IMR-90 (cell line): Measurements from ENCODE around the gene LPGAT1. TPM values are rescaled to one million over a fixed set of nuclear protein-coding genes. Genes with fewer than 3 reads are reported as not detected.
"Not testable (repeated sequence)": the region's sequence is repeated elsewhere in the genome, so short reads cannot be mapped to it uniquely, and the experiment has no call there.

Source experiments
- ATAC-seq: fragments of 200-7000 bp; cut with Tn5 transposase; 2 replicates; pipeline ENCODE4 v1.9.1; 2020; ENCODE audit warnings: low read depth, mild to moderate bottlenecking, moderate library complexity
- BruUV-seq: library from RNA; stranded (reverse); fragments of 400-500 nt; replicated peaks from 2 replicates; lab custom pipeline; 2021; lab: Mats Ljungman, UMichigan
- CTCF ChIA-PET: fragments of 300-600 bp; formaldehyde crosslinking; extraction: SDS; loops from one replicate; lab custom pipeline; 2021; ENCODE audit warnings: antibody characterized with exemption; lab: Yijun Ruan, JAX
- POLR2A ChIA-PET: fragments of 300-600 bp; sonication (Branson Sonifier 250); formaldehyde crosslinking; loops from one replicate; lab custom pipeline; 2022; ENCODE audit warnings: antibody characterized with exemption; ENCODE audit not compliant: unreplicated experiment; lab: Charles Lee
- DNase-seq: peaks from one replicate; pipeline ENCODE4 v3.0.0; 2013
- H2AFZ ChIP-seq: replicated peaks from 2 replicates; pipeline ENCODE3; 2013; ENCODE audit warnings: low read length, mild to moderate bottlenecking; ENCODE audit not compliant: poor library complexity
- H2AK5ac ChIP-seq: 2 replicates; pipeline ENCODE4 v1.6.1; 2013; ENCODE audit warnings: low read depth, low read length, inconsistent platforms
- H2AK9ac ChIP-seq: replicated peaks from 2 replicates; pipeline ENCODE3; 2013; ENCODE audit warnings: mild to moderate bottlenecking, low read depth, low read length, moderate library complexity; ENCODE audit not compliant: poor library complexity
- H2BK120ac ChIP-seq: 2 replicates; pipeline ENCODE4 v1.6.1; 2013; ENCODE audit warnings: low read depth, low read length, inconsistent platforms
- H2BK15ac ChIP-seq: 3 replicates; pipeline ENCODE4 v1.6.1; 2013; ENCODE audit warnings: low read depth, low read length, inconsistent platforms
- H2BK20ac ChIP-seq: 2 replicates; pipeline ENCODE4 v1.6.1; 2013; ENCODE audit warnings: low read depth, mild to moderate bottlenecking, inconsistent platforms, low read length, moderate library complexity
- H2BK5ac ChIP-seq: 2 replicates; pipeline ENCODE4 v1.6.1; 2013; ENCODE audit warnings: mild to moderate bottlenecking, low read depth, low read length, inconsistent platforms; ENCODE audit not compliant: poor library complexity, severe bottlenecking
- H3K14ac ChIP-seq: replicated peaks from 2 replicates; pipeline ENCODE4 v1.6.1; 2013; ENCODE audit warnings: low read depth, low read length, inconsistent platforms
- H3K18ac ChIP-seq: 2 replicates; pipeline ENCODE4 v1.6.1; 2013; ENCODE audit warnings: low read depth, low read length, control low read depth
- H3K23ac ChIP-seq: 2 replicates; pipeline ENCODE4 v1.6.1; 2013; ENCODE audit warnings: low read depth, low read length, inconsistent platforms
- H3K27ac ChIP-seq: 2 replicates; pipeline ENCODE4 v1.5.1; 2013; ENCODE audit warnings: mild to moderate bottlenecking, control low read depth, low read length; ENCODE audit not compliant: insufficient read depth
- H3K27me3 ChIP-seq: 2 replicates; pipeline ENCODE4 v1.6.1; 2013; ENCODE audit warnings: low read length; ENCODE audit not compliant: control insufficient read depth, insufficient read depth
- H3K36me3 ChIP-seq: 2 replicates; pipeline ENCODE4 v1.6.1; 2013; ENCODE audit warnings: low read length, mixed read lengths; ENCODE audit not compliant: control insufficient read depth, insufficient read depth
- H3K4ac ChIP-seq: 2 replicates; pipeline ENCODE4 v1.6.1; 2013; ENCODE audit warnings: low read depth, low read length, inconsistent platforms
- H3K4me1 ChIP-seq: 2 replicates; pipeline ENCODE4 v1.6.1; 2013; ENCODE audit warnings: low read length, mixed read lengths; ENCODE audit not compliant: control insufficient read depth, insufficient read depth
- H3K4me2 ChIP-seq: 2 replicates; pipeline ENCODE4 v1.6.1; 2013; ENCODE audit warnings: low read depth, mild to moderate bottlenecking, control low read depth, low read length, moderate library complexity
- H3K4me3 ChIP-seq: 2 replicates; pipeline ENCODE4 v1.5.1; 2013; ENCODE audit warnings: low read depth, mild to moderate bottlenecking, control low read depth, low read length, moderate library complexity; ENCODE audit not compliant: insufficient read depth
- H3K56ac ChIP-seq: 2 replicates; pipeline ENCODE4 v1.6.1; 2013; ENCODE audit warnings: low read length, inconsistent platforms; ENCODE audit not compliant: insufficient read depth; ENCODE audit errors: extremely low read depth
- H3K79me1 ChIP-seq, 2 experiments: 2 replicates each; pipeline ENCODE4 v1.6.1; 2013; ENCODE audit warnings: low read length in 2 of 2, inconsistent platforms in 1 of 2, low read depth in 1 of 2
- H3K9ac ChIP-seq: 2 replicates; pipeline ENCODE4 v1.6.1; 2013; ENCODE audit warnings: low read depth, low read length, control low read depth
- H3K9me1 ChIP-seq: 2 replicates; pipeline ENCODE4 v1.6.1; 2013; ENCODE audit warnings: low read length, inconsistent platforms; ENCODE audit not compliant: insufficient read depth
- H3K9me3 ChIP-seq: 2 replicates; pipeline ENCODE4 v1.6.1; 2013; ENCODE audit warnings: low read length; ENCODE audit not compliant: control insufficient read depth, insufficient read depth
- H4K20me1 ChIP-seq: 2 replicates; pipeline ENCODE4 v1.6.1; 2013; ENCODE audit warnings: low read length, inconsistent platforms; ENCODE audit not compliant: insufficient read depth
- H4K5ac ChIP-seq: 2 replicates; pipeline ENCODE4 v1.6.1; 2013; ENCODE audit warnings: mild to moderate bottlenecking, low read depth, low read length, control low read depth
- H4K8ac ChIP-seq, 2 experiments: 2 replicates each; pipeline ENCODE4 v1.6.1; 2013; ENCODE audit warnings: low read depth in 2 of 2, low read length in 2 of 2, control low read depth in 1 of 2, inconsistent platforms in 1 of 2
- H4K91ac ChIP-seq: 2 replicates; pipeline ENCODE4 v1.6.1; 2013; ENCODE audit warnings: low read depth, low read length, inconsistent platforms; ENCODE audit not compliant: insufficient read depth
- CHD1 ChIP-seq: IDR thresholded peaks from 2 replicates; pipeline ENCODE4 v1.6.1; 2012; ENCODE audit warnings: low read depth, low read length, improper control_type of control experiment
- ELK1 ChIP-seq: fragments of 150-350 bp; IDR thresholded peaks from 2 replicates; pipeline ENCODE4 v1.6.1; 2016; ENCODE audit warnings: low read depth, mild to moderate bottlenecking, low read length, moderate library complexity, borderline replicate concordance
- MXI1 ChIP-seq: IDR thresholded peaks from 2 replicates; pipeline ENCODE4 v1.6.1; 2012; ENCODE audit warnings: low read depth, mild to moderate bottlenecking, low read length, moderate library complexity, borderline replicate concordance
- RFX5 ChIP-seq: IDR thresholded peaks from 2 replicates; pipeline ENCODE4 v1.8.0; 2012; ENCODE audit warnings: low read depth, mild to moderate bottlenecking, low read length, moderate library complexity
- USF2 ChIP-seq: fragments of 150-350 bp; IDR thresholded peaks from 2 replicates; pipeline ENCODE4 v1.6.1; 2017; ENCODE audit warnings: mild to moderate bottlenecking, antibody characterized with exemption, low read length, low read depth
- WGBS, 2 experiments: methylation state at CpG; one replicate each; pipeline versions ENCODE4 v1.1.5 to v1.1.7; 2013; ENCODE audit warnings: missing lambda C conversion rate in 2 of 2; ENCODE audit not compliant: insufficient read length in 1 of 2; ENCODE audit errors: extremely low coverage in 2 of 2; 5-methylcytosine and 5-hydroxymethylcytosine counted together
- dilution Hi-C: fragments of 300-500 bp; cut with HindIII; formaldehyde crosslinking; loops from one replicate; pipeline ENCODE4 v1.14.3; 2018; ENCODE audit warnings: low sequenced_read_pairs; ENCODE audit not compliant: unreplicated experiment
- in situ Hi-C: fragments of 300-500 bp; cut with MboI; formaldehyde crosslinking; loops from 3 replicates; pipeline ENCODE4 v1.14.3; 2019; ENCODE audit warnings: low sequenced_read_pairs, inconsistent platforms, mixed read lengths
- intact Hi-C: fragments of 100-400 bp; cut with micrococcal nuclease; formaldehyde crosslinking; loops from 2 replicates; pipeline ENCODE4 v1.10.0; 2022
- polyA plus RNA-seq, 3 experiments: library from polyadenylated mRNA; depleted of rRNA; stranded (reverse); fragments of >200 nt; gene quantifications; 2 replicates each; pipeline ENCODE4 v1.2.3, GENCODE V29; 2012; ENCODE audit warnings: low replicate concordance in 1 of 3
- total RNA-seq: library from RNA; depleted of rRNA; stranded (reverse); fragments of >200 nt; gene quantifications from 2 replicates; pipeline ENCODE4 v1.2.3, GENCODE V29; 2012

Gene LPGAT1
- total and polyA plus RNA-seq, 2 of the 4 experiments (the other 2 are of a cell fraction) = 6.7 to 13.6 TPM

GRCh38 chr1:211695135-211695816, 135.3 kb downstream of the LPGAT1 start:
- no peaks in the 10 kb centered on the region for H3K9me3 ChIP-seq
- CTCF ChIA-PET = interaction anchor here (0.6 kb wide), 2 partner anchors 129 to 616 kb away, joined by 4 to 8 read pairs; no protein-coding TSS in a partner anchor
- in situ Hi-C loops = loop anchor here (25.0 kb wide), 1 partner anchor 667 kb away; no protein-coding TSS in a partner anchor
- H2AK9ac ChIP-seq = no peak overlapping the region
- H3K36me3 ChIP-seq = no peaks in the 10 kb centered on the region
- H2BK120ac ChIP-seq = no peak overlapping the region
- H3K4ac ChIP-seq = no peak overlapping the region
- no peak for ATAC-seq
- no peaks in the 10 kb centered on the region for H3K79me1 ChIP-seq
- H2AK5ac ChIP-seq = no peak overlapping the region
- dilution Hi-C loops = no loop called here
- H3K4me3 ChIP-seq = no peak overlapping the region
- no CpG with 5 or more reads among the region's 10 CpGs for WGBS, 2 experiments
- DNase-seq = no peak
- H2AFZ ChIP-seq = peak overlapping the region; percentile 67
- no peak overlapping the region for H3K4me2 ChIP-seq
- no peak overlapping the region for H3K27ac ChIP-seq
- no peaks in the 10 kb centered on the region for H3K9me1 ChIP-seq
- intact Hi-C loops = loop anchor here (5.0 kb wide), 2 partner anchors 317 to 762 kb away; no protein-coding TSS in a partner anchor
- no TSS peak for BruUV-seq
- H3K14ac ChIP-seq = no peak overlapping the region
- H3K4me1 ChIP-seq = no peaks in the 10 kb centered on the region
- H3K23ac ChIP-seq = no peak overlapping the region
- no peak overlapping the region for H2BK20ac ChIP-seq
- POLR2A ChIA-PET = no interaction called here
- H4K91ac ChIP-seq = no peak overlapping the region
- no peak overlapping the region for H3K18ac ChIP-seq
- H2BK5ac ChIP-seq = no peak overlapping the region
- H4K8ac ChIP-seq = no peak overlapping the region
- H4K20me1 ChIP-seq = no peaks in the 10 kb centered on the region
- H3K9ac ChIP-seq = no peak overlapping the region
- H3K56ac ChIP-seq = no peak overlapping the region
- H2BK15ac ChIP-seq = no peak overlapping the region
- TF ChIP-seq USF2 = no peak
- no peak for TF ChIP-seq RFX5
- TF ChIP-seq CHD1 = no peak
- TF ChIP-seq ELK1 = no peak
- TF ChIP-seq MXI1 = no peak
- H3K27me3 ChIP-seq = peaks cover 5% of the 10 kb centered on the region; the same call in 1 of the 2 replicates
- no peak overlapping the region for H4K5ac ChIP-seq

- H4K5ac ChIP-seq, H3K27ac ChIP-seq, H3K9me3 ChIP-seq, H3K56ac ChIP-seq, H3K27me3 ChIP-seq, H3K4me1 ChIP-seq, H3K23ac ChIP-seq, DNase-seq, H2AK9ac ChIP-seq, H2BK120ac ChIP-seq, H3K4ac ChIP-seq, H2BK15ac ChIP-seq, BruUV-seq, H4K91ac ChIP-seq, intact Hi-C loops, H3K18ac ChIP-seq, H3K4me3 ChIP-seq, H2BK20ac ChIP-seq, H4K8ac ChIP-seq, H3K14ac ChIP-seq, H3K9ac ChIP-seq, ATAC-seq, POLR2A ChIA-PET, H3K4me2 ChIP-seq, H2AFZ ChIP-seq, H2BK5ac ChIP-seq, H3K9me1 ChIP-seq, CTCF ChIA-PET, H3K36me3 ChIP-seq, H3K79me1 ChIP-seq, dilution Hi-C loops, H2AK5ac ChIP-seq, H4K20me1 ChIP-seq: not testable (repeated sequence)
- in situ Hi-C loops = loop anchor here (25.0 kb wide), 1 partner anchor 668 kb away; no protein-coding TSS in a partner anchor
- WGBS, 2 experiments = no CpG with 5 or more reads among the region's 5 CpGs
Observed at GRCh38 chr1:211693911-211694310, 136.7 kb downstream of the LPGAT1 start.
